Measurements from ENCODE around the gene IKZF1. TPM values are rescaled to one million over a fixed set of nuclear protein-coding genes. Genes with fewer than 3 reads are reported as not detected.

IKZF1 gene
- total and polyA plus RNA-seq, 2 of the 13 experiments (the other 11 are each of a cell fraction or from before 2014, with no cell fraction given): not detected

- CTCF ChIA-PET (ENCODE audit: low intra/inter-chr PET ratio, low total read pairs): no interaction called here
- Histone ChIP-seq H3K9me3 (ENCODE audit: low read length) (no peaks in the 10 kb centered on the region), H3K4me3 (replicated peaks in 1 of 3; ENCODE audit: insufficient read depth in 1 of 3, low read depth in 2 of 3, low read length in 3 of 3) (no peak overlapping the region), H4K20me1 (ENCODE audit: insufficient read depth, low read length) (no peaks in the 10 kb centered on the region), H3K4me1 (ENCODE audit: insufficient read depth, low read length) (no peaks in the 10 kb centered on the region), H3K9ac (ENCODE audit: insufficient read depth, low read depth, low read length) (no peak overlapping the region), H3K27ac (ENCODE audit: extremely low read length, insufficient read depth, low read length) (no peak overlapping the region), H3K36me3 (replicated peaks in 1 of 2; ENCODE audit: control insufficient read depth in 1 of 2, insufficient read depth in 2 of 2, low read length in 2 of 2) (no peaks in the 10 kb centered on the region), H3K79me2 (ENCODE audit: insufficient read depth, low read length) (no peaks in the 10 kb centered on the region), H3K4me2 (ENCODE audit: low read depth, low read length) (no peak overlapping the region), H2AFZ (ENCODE audit: low read length) (no peak overlapping the region), H3K27me3 (ENCODE audit: control insufficient read depth in 1 of 2, insufficient read depth in 2 of 2, low read length in 2 of 2) (peaks cover 5 to 28% of the 10 kb centered on the region in 2 experiments; a peak in 4 of 5 replicates)
- FAIRE-seq: no peak
- no peak for ATAC-seq
- no peak for DNase-seq (ENCODE audit: low spot score)
- POLR2A ChIA-PET: no interaction called here
- BruUV-seq (replicated peaks): no TSS peak
- TF ChIP-seq MIXL1 (CRISPR knock-in tag; IDR thresholded peaks at IDR 0.05) (no peak), THAP7 (CRISPR knock-in tag; IDR thresholded peaks at IDR 0.05) (no peak), ZNF10 (CRISPR knock-in tag; IDR thresholded peaks at IDR 0.05; ENCODE audit: borderline replicate concordance, low read depth) (no peak), CBX2 (IDR thresholded peaks at IDR 0.05; ENCODE audit: low read depth, low read length) (no peak), CBX2 (CRISPR knock-in tag; IDR thresholded peaks at IDR 0.05; ENCODE audit: low read depth) (no peak), TEAD2 (CRISPR knock-in tag; IDR thresholded peaks at IDR 0.05) (no peak), RFX5 (IDR thresholded peaks at IDR 0.05; ENCODE audit: low read depth, low read length) (no peak), ZNF790 (CRISPR knock-in tag; IDR thresholded peaks at IDR 0.05; ENCODE audit: borderline replicate concordance) (no peak), MBD4 (IDR thresholded peaks at IDR 0.05; ENCODE audit: borderline replicate concordance, low read length) (no peak), ZNF543 (CRISPR knock-in tag; IDR thresholded peaks at IDR 0.05) (no peak), NR2F2 (IDR thresholded peaks at IDR 0.05; ENCODE audit: borderline replicate concordance, low read depth) (no peak), STAT5B (CRISPR knock-in tag; IDR thresholded peaks at IDR 0.05) (no peak), ZMAT5 (CRISPR knock-in tag; IDR thresholded peaks at IDR 0.05; ENCODE audit: borderline replicate concordance, low read depth) (no peak), RARG (CRISPR knock-in tag; IDR thresholded peaks at IDR 0.05; ENCODE audit: low read depth) (no peak), ZNF740 (CRISPR knock-in tag; IDR thresholded peaks at IDR 0.05) (no peak), SUZ12 (IDR thresholded peaks at IDR 0.05; ENCODE audit: low read depth, low read length) (no peak), DZIP1 (CRISPR knock-in tag; IDR thresholded peaks at IDR 0.05) (no peak), DBP (CRISPR knock-in tag; IDR thresholded peaks at IDR 0.05; ENCODE audit: not compliant biosample characterization) (no peak), NKX3-1 (CRISPR knock-in tag; IDR thresholded peaks at IDR 0.05) (no peak)
- WGBS (ENCODE audit: low lambda C conversion rate): 6% methylated on average over 3 of the region's 3 CpGs
- in situ Hi-C loops (cut with HindIII; ENCODE audit: extremely low pct_ligation_motif_present, low pct_unique_long_range_greater_than_20kb): no loop called here
- intact Hi-C loops (cut with micrococcal nuclease; ENCODE audit: unreplicated experiment): no loop called here
These were observed 26.2 kb downstream of the IKZF1 start for GRCh38 chr7:50330696-50331095.
